HepG2 (cell line): ENCODE measurements around the gene MAPKAPK3. TPM values are rescaled to one million over a fixed set of nuclear protein-coding genes. Genes with fewer than 3 reads are reported as not detected.

Experiments used
- ATAC-seq: fragments of 200-7000 bp; cut with Tn5 transposase; 3 replicates; pipeline ENCODE4 v1.9.1; 2020; ENCODE audit warnings: mild to moderate bottlenecking, moderate library complexity
- BruUV-seq: library from RNA; stranded (reverse); fragments of 400-500 nt; replicated peaks from 2 replicates; lab custom pipeline; 2021; lab: Mats Ljungman, UMichigan
- CTCF ChIA-PET: fragments of 300-600 bp; formaldehyde crosslinking; extraction: SDS; loops from one replicate; lab custom pipeline; 2021; ENCODE audit warnings: low total read pairs, inconsistent platforms, low intra/inter-chr PET ratio; lab: Yijun Ruan, JAX
- POLR2A ChIA-PET: fragments of 350-600 bp; sonication (Branson Sonifier 250); formaldehyde crosslinking; loops from one replicate; lab custom pipeline; 2020; ENCODE audit warnings: antibody characterized with exemption, inconsistent platforms; lab: Yijun Ruan, JAX
- DNase-seq: peaks from one replicate; pipeline ENCODE4 v3.0.0-alpha.2; 2015; ENCODE audit warnings: low spot score
- FAIRE-seq: peaks from 3 replicates; lab custom pipeline; 2011; peaks lifted over from hg19 to GRCh38; lab: Jason Lieb, UNC
- H2AFZ ChIP-seq: one replicate; pipeline ENCODE4 v1.6.1; 2011; ENCODE audit warnings: low read length, inconsistent platforms
- H3K27ac ChIP-seq: fragments of 300-600 bp; 3 replicates; pipeline ENCODE4 v1.8.0; 2011; ENCODE audit warnings: mixed run types, mild to moderate bottlenecking, mixed read lengths, low read length, inconsistent platforms; ENCODE audit not compliant: insufficient read depth; ENCODE audit errors: extremely low read length
- H3K27me3 ChIP-seq, 2 experiments: fragments of 200-600 bp in 1 of 2; 2 replicates in 1 of 2; 3 replicates in 1 of 2; pipeline versions ENCODE4 v1.6.0 to v1.8.0; 2011; ENCODE audit warnings: low read length in 2 of 2, mild to moderate bottlenecking in 2 of 2, moderate library complexity in 2 of 2, inconsistent platforms in 1 of 2; ENCODE audit not compliant: insufficient read depth in 2 of 2, control insufficient read depth in 1 of 2
- H3K36me3 ChIP-seq, 2 experiments: fragments of 200-600 bp in 1 of 2; replicated peaks in 1 of 2; 2 replicates in 1 of 2; 3 replicates in 1 of 2; pipeline versions ENCODE4 v1.5.1 to v1.8.0; 2011; ENCODE audit warnings: low read length in 2 of 2, inconsistent platforms in 1 of 2; ENCODE audit not compliant: insufficient read depth in 2 of 2, control insufficient read depth in 1 of 2
- H3K4me1 ChIP-seq: 2 replicates; pipeline ENCODE4 v1.5.1; 2012; ENCODE audit warnings: low read length, inconsistent platforms; ENCODE audit not compliant: insufficient read depth
- H3K4me2 ChIP-seq: 2 replicates; pipeline ENCODE4 v1.6.0; 2011; ENCODE audit warnings: low read depth, low read length, inconsistent platforms
- H3K4me3 ChIP-seq, 3 experiments: fragments of 200-600 bp in 1 of 3; sonication (generic), shearing (Covaris generic) in 1 of 3; replicated peaks in 1 of 3; 2 replicates each; pipeline ENCODE4 v1.5.1; 2011 to 2016; ENCODE audit warnings: low read length in 3 of 3, inconsistent platforms in 2 of 3, low read depth in 2 of 3, mild to moderate bottlenecking in 2 of 3, control low read depth in 1 of 3, mixed read lengths in 1 of 3; ENCODE audit not compliant: insufficient read depth in 1 of 3
- H3K79me2 ChIP-seq: one replicate; pipeline ENCODE4 v1.6.1; 2011; ENCODE audit warnings: low read length, inconsistent platforms; ENCODE audit not compliant: insufficient read depth
- H3K9ac ChIP-seq: 2 replicates; pipeline ENCODE4 v1.6.0; 2011; ENCODE audit warnings: mild to moderate bottlenecking, low read depth, low read length, inconsistent platforms; ENCODE audit not compliant: insufficient read depth
- H3K9me3 ChIP-seq: 2 replicates; pipeline ENCODE4 v1.5.1; 2012; ENCODE audit warnings: mild to moderate bottlenecking, low read length
- H4K20me1 ChIP-seq: 2 replicates; pipeline ENCODE4 v1.6.0; 2011; ENCODE audit warnings: inconsistent platforms, mild to moderate bottlenecking, low read length, moderate library complexity; ENCODE audit not compliant: insufficient read depth
- DR1 ChIP-seq: sonication (generic); formaldehyde crosslinking; IDR thresholded peaks from 2 replicates; pipeline ENCODE4 v1.8.0; 2021; ENCODE audit warnings: mild to moderate bottlenecking, missing genetic modification reagents, inconsistent platforms
- FOXO1 ChIP-seq: sonication (generic); formaldehyde crosslinking; IDR thresholded peaks from 2 replicates; pipeline ENCODE4 v1.4.0; 2020; ENCODE audit warnings: missing genetic modification reagents
- TOPORS ChIP-seq: sonication (generic); formaldehyde crosslinking; IDR thresholded peaks from 2 replicates; pipeline ENCODE4 v1.8.0; 2023; ENCODE audit warnings: mild to moderate bottlenecking, missing genetic modification reagents
- ZNF207 ChIP-seq: fragments of 450-650 bp; IDR thresholded peaks from 2 replicates; pipeline ENCODE4 v1.6.1; 2016; ENCODE audit warnings: antibody characterized with exemption, borderline replicate concordance
- ZNF75D ChIP-seq: sonication (generic); formaldehyde crosslinking; IDR thresholded peaks from 2 replicates; pipeline ENCODE4 v1.8.1; 2023; ENCODE audit warnings: missing genetic modification reagents, mild to moderate bottlenecking, borderline replicate concordance
- WGBS: methylation state at CpG from one replicate; pipeline ENCODE4 v1.1.6; 2017; ENCODE audit warnings: low lambda C conversion rate; 5-methylcytosine and 5-hydroxymethylcytosine counted together
- in situ Hi-C: cut with HindIII; loops from 2 replicates; pipeline ENCODE4 v1.10.0; 2017; ENCODE audit warnings: low pct_unique_long_range_greater_than_20kb; ENCODE audit not compliant: extremely low pct_ligation_motif_present
- intact Hi-C: fragments of 100-400 bp; cut with micrococcal nuclease; formaldehyde crosslinking; loops from one replicate; pipeline ENCODE4 v1.10.0; 2022; ENCODE audit not compliant: unreplicated experiment
- polyA plus RNA-seq, 8 experiments: library from polyadenylated mRNA; depleted of rRNA in 3 of 8; stranded (reverse) in 7 of 8; unstranded in 1 of 8; fragments of >200 nt; fragmentation: Illumina TruSeq in 4 of 8; extraction: Trizol in 4 of 8; gene quantifications; 2 replicates each; pipeline versions ENCODE4 v1.2.1 to v1.2.3, GENCODE V29; 2011 to 2016; ENCODE audit warnings: low read depth in 4 of 8, missing spikeins in 1 of 8, mixed read lengths in 1 of 8; ENCODE audit not compliant: insufficient read depth in 1 of 8
- total RNA-seq, 5 experiments: library from RNA; depleted of rRNA; stranded (reverse); fragments of >200 nt; fragmentation: Illumina TruSeq; extraction: Trizol; gene quantifications; 2 replicates each; pipeline ENCODE4 v1.2.3, GENCODE V29; 2016; ENCODE audit warnings: low read depth in 1 of 5
- TF ChIP-seq, protein P1 (sequence below): sonication (generic); formaldehyde crosslinking; IDR thresholded peaks from 2 replicates; pipeline ENCODE4 v1.8.0; 2022; ENCODE audit warnings: mild to moderate bottlenecking, missing genetic modification reagents, borderline replicate concordance
- TF ChIP-seq, protein P2 (sequence below): sonication (generic); formaldehyde crosslinking; IDR thresholded peaks from 2 replicates; pipeline ENCODE4 v1.4.0; 2020; ENCODE audit warnings: missing genetic modification reagents
- TF ChIP-seq, protein P3 (sequence below), 2 experiments: sonication (generic) in 1 of 2; formaldehyde crosslinking in 1 of 2; IDR thresholded peaks; 2 replicates each; pipeline versions ENCODE4 v1.4.0 to v1.6.1; 2018 to 2020; ENCODE audit warnings: missing genetic modification reagents in 2 of 2, borderline replicate concordance in 1 of 2, low read depth in 1 of 2, mild to moderate bottlenecking in 1 of 2, missing biosample characterization in 1 of 2
- TF ChIP-seq, protein P4 (sequence below): sonication (generic); formaldehyde crosslinking; IDR thresholded peaks from one replicate; pipeline ENCODE4 v1.5.1; 2020; ENCODE audit warnings: mild to moderate bottlenecking, missing genetic modification reagents; ENCODE audit errors: not compliant biosample characterization

The MAPKAPK3 gene
- total and polyA plus RNA-seq, 2 of the 13 experiments (the other 11 are each of a cell fraction or from before 2014, with no cell fraction given), result 39.9 to 41.2 TPM

DNA sequence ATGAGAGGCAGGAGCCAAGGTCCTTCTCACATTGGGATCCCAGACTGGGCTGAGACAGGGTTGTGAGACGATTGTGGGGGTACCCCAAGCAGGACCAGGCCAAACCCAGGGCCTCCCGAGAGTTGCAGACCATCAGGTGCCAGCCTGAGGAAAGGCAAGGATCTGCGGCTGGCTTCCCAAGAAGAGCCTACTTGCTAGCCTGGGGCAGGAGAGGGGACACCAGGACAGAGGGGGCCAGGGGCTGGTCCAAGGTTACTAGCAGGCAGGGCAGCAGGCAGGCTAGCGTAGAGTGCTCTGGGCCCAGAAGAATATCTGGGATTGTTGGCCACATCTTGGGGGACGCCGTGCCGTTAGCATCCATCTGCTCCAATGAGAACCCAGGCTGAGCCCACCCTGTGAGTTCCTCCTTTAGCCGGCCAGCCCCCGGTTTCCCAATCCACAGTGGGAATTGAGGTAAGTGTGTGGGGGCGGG lies 5.9 kb upstream of the MAPKAPK3 start:
- Histone ChIP-seq H3K9ac (peak overlapping the region; percentile 61; the same call in 1 of the 2 replicates), H3K9me3 (no peaks in the 10 kb centered on the region), H3K27ac (peak overlapping the region; percentile 19), H3K4me3 (peak overlapping the region; percentile 32 to 76 (median 55); a peak in 5 of 6 replicates), H3K4me2 (peak overlapping the region; percentile 83), H4K20me1 (no peaks in the 10 kb centered on the region), H3K27me3 (0 out of 5 replicates have a peak, but pooled peaks cover 0 to 10% of the 10 kb centered on the region in 2 experiments), H3K36me3 (peaks cover 0 to 5% of the 10 kb centered on the region in 2 experiments; a peak in 1 of 5 replicates), H3K79me2 (no peaks in the 10 kb centered on the region), H2AFZ (no peak overlapping the region), H3K4me1 (peaks cover 41% of the 10 kb centered on the region)
- POLR2A ChIA-PET, result interaction anchor here (0.6 to 4.5 kb wide), 9 partner anchors 9 to 797 kb away, joined by 3 to 101 read pairs (median 9); partner anchors contain the start of gene HEMK1
- no peak for DNase-seq
- 53% methylated on average over 2 of the region's 10 CpGs for WGBS
- in situ Hi-C loops, result loop anchor here (5.0 kb wide), 1 partner anchor 39 kb away; no protein-coding TSS in a partner anchor
- intact Hi-C loops, result loop anchor here (1.0 to 10.0 kb wide), 3 partner anchors 10 to 354 kb away; no protein-coding TSS in a partner anchor
- BruUV-seq, result no TSS peak
- CTCF ChIA-PET, result interaction anchor here (8.0 kb wide), 1 partner anchor 39 kb away, joined by 182 read pairs; the partner anchor contains the start of gene HEMK1
- no peak for ATAC-seq
- FAIRE-seq, result no peak
- TF ChIP-seq FOXO1 (CRISPR knock-in tag), result no peak
- no peak for TF ChIP-seq ZNF207
- no peak for TF ChIP-seq ZNF75D
- TF ChIP-seq, protein P1, sequence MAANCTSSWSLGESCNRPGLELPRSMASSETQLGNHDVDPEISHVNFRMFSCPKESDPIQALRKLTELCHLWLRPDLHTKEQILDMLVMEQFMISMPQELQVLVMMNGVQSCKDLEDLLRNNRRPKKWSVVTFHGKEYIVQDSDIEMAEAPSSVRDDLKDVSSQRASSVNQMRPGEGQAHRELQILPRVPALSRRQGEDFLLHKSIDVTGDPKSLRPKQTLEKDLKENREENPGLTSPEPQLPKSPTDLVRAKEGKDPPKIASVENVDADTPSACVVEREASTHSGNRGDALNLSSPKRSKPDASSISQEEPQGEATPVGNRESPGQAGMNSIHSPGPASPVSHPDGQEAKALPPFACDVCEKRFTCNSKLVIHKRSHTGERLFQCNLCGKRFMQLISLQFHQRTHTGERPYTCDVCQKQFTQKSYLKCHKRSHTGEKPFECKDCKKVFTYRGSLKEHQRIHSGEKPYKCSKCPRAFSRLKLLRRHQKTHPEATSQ, result no peak
- TF ChIP-seq TOPORS (CRISPR knock-in tag), result no peak
- TF ChIP-seq, protein P2, sequence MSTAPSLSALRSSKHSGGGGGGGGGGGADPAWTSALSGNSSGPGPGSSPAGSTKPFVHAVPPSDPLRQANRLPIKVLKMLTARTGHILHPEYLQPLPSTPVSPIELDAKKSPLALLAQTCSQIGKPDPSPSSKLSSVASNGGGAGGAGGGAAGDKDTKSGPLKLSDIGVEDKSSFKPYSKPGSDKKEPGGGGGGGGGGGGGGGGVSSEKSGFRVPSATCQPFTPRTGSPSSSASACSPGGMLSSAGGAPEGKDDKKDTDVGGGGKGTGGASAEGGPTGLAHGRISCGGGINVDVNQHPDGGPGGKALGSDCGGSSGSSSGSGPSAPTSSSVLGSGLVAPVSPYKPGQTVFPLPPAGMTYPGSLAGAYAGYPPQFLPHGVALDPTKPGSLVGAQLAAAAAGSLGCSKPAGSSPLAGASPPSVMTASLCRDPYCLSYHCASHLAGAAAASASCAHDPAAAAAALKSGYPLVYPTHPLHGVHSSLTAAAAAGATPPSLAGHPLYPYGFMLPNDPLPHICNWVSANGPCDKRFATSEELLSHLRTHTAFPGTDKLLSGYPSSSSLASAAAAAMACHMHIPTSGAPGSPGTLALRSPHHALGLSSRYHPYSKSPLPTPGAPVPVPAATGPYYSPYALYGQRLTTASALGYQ (CRISPR knock-in tag), result no peak
- no peak for TF ChIP-seq DR1 (CRISPR knock-in tag)
- TF ChIP-seq, protein P3, sequence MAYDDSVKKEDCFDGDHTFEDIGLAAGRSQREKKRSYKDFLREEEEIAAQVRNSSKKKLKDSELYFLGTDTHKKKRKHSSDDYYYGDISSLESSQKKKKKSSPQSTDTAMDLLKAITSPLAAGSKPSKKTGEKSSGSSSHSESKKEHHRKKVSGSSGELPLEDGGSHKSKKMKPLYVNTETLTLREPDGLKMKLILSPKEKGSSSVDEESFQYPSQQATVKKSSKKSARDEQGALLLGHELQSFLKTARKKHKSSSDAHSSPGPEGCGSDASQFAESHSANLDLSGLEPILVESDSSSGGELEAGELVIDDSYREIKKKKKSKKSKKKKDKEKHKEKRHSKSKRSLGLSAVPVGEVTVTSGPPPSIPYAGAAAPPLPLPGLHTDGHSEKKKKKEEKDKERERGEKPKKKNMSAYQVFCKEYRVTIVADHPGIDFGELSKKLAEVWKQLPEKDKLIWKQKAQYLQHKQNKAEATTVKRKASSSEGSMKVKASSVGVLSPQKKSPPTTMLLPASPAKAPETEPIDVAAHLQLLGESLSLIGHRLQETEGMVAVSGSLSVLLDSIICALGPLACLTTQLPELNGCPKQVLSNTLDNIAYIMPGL (CRISPR knock-in tag; IDR thresholded peaks at IDR 0.05; ENCODE audit: borderline replicate concordance in 1 of 2, low read depth in 1 of 2), result no peak
- TF ChIP-seq, protein P4, sequence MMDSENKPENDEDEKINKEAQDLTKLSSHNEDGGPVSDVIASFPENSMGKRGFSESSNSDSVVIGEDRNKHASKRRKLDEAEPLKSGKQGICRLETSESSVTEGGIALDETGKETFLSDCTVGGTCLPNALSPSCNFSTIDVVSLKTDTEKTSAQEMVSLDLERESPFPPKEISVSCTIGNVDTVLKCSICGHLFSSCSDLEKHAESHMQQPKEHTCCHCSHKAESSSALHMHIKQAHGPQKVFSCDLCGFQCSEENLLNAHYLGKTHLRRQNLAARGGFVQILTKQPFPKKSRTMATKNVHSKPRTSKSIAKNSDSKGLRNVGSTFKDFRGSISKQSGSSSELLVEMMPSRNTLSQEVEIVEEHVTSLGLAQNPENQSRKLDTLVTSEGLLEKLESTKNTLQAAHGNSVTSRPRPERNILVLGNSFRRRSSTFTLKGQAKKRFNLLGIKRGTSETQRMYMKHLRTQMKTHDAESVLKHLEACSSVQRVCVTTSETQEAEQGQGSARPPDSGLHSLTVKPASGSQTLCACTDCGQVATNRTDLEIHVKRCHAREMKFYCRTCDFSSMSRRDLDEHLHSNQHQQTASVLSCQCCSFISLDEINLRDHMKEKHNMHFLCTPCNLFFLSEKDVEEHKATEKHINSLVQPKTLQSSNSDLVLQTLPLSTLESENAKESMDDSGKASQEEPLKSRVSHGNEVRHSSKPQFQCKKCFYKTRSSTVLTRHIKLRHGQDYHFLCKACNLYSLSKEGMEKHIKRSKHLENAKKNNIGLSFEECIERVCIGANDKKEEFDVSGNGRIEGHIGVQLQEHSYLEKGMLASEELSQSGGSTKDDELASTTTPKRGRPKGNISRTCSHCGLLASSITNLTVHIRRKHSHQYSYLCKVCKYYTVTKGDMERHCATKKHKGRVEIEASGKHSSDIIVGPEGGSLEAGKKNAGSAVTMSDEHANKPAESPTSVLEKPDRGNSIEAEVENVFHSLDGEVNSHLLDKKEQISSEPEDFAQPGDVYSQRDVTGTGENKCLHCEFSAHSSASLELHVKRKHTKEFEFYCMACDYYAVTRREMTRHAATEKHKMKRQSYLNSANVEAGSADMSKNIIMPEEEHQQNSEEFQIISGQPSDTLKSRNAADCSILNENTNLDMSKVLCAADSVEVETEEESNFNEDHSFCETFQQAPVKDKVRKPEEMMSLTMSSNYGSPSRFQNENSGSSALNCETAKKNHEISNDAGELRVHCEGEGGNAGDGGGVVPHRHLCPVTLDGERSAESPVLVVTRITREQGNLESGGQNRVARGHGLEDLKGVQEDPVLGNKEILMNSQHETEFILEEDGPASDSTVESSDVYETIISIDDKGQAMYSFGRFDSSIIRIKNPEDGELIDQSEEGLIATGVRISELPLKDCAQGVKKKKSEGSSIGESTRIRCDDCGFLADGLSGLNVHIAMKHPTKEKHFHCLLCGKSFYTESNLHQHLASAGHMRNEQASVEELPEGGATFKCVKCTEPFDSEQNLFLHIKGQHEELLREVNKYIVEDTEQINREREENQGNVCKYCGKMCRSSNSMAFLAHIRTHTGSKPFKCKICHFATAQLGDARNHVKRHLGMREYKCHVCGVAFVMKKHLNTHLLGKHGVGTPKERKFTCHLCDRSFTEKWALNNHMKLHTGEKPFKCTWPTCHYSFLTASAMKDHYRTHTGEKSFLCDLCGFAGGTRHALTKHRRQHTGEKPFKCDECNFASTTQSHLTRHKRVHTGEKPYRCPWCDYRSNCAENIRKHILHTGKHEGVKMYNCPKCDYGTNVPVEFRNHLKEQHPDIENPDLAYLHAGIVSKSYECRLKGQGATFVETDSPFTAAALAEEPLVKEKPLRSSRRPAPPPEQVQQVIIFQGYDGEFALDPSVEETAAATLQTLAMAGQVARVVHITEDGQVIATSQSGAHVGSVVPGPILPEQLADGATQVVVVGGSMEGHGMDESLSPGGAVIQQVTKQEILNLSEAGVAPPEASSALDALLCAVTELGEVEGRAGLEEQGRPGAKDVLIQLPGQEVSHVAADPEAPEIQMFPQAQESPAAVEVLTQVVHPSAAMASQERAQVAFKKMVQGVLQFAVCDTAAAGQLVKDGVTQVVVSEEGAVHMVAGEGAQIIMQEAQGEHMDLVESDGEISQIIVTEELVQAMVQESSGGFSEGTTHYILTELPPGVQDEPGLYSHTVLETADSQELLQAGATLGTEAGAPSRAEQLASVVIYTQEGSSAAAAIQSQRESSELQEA, result no peak
